Muscle layer of duodenum (tissue), 2 donors: ENCODE measurements around the gene ABCG1.

Experiments
- H3K27ac ChIP-seq: one replicate; pipeline ENCODE4 v1.7.0; 2013; ENCODE audit warnings: mild to moderate bottlenecking, low read length
- H3K27me3 ChIP-seq: one replicate; pipeline ENCODE4 v1.7.0; 2013; ENCODE audit warnings: low read depth, mild to moderate bottlenecking, control low read depth, low read length
- H3K36me3 ChIP-seq, 2 donors: one replicate each; pipeline ENCODE4 v1.7.0; 2013; ENCODE audit warnings: low read length in 2 of 2, control low read depth in 1 of 2, mild to moderate bottlenecking in 1 of 2; ENCODE audit not compliant: insufficient read depth in 2 of 2, control insufficient read depth in 1 of 2
- H3K4me1 ChIP-seq, 2 donors: one replicate each; pipeline ENCODE4 v1.7.0; 2013; ENCODE audit warnings: low read length in 2 of 2, mild to moderate bottlenecking in 2 of 2, control low read depth in 1 of 2, moderate library complexity in 1 of 2; ENCODE audit not compliant: insufficient read depth in 2 of 2, control insufficient read depth in 1 of 2
- H3K4me3 ChIP-seq, 2 donors: one replicate each; pipeline ENCODE4 v1.7.0; 2013; ENCODE audit warnings: low read length in 2 of 2, low read depth in 1 of 2, mild to moderate bottlenecking in 1 of 2
- H3K9me3 ChIP-seq, 2 donors: one replicate each; pipeline ENCODE4 v1.7.0; 2013; ENCODE audit warnings: low read length in 2 of 2, control low read depth in 1 of 2, mild to moderate bottlenecking in 1 of 2; ENCODE audit not compliant: control insufficient read depth in 1 of 2
- donor health status: healthy.

ABCG1 gene

DNA sequence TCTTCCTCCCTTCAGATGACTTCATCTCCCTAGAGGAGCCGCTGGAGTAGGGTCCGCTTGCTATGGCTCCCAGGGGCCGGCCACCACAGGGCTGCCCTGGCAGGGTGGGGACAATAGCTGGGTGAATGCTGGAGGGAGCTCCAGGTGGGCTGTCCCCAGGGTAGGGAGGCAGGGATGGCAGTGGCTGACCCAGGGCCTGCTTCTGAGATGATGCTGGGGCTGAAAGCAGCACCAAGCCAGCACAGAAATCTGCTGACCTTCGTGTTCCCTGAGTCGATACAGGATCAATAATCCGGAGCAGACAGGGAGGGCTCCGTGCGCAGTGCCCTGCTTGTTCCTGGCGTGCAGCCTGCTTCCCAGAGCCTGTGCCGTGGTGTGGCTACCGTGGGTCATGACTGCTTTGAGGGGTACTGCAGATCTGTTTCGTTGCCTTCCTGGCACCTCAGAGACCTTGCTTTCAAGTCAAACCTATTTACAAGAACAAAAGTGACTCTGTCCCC is 62.3 kb downstream of the ABCG1 start:
- H3K27me3 ChIP-seq: no peaks in the 10 kb centered on the region
- no peaks in the 10 kb centered on the region for H3K4me1 ChIP-seq
- H3K27ac ChIP-seq: no peak overlapping the region
- no peak overlapping the region for H3K4me3 ChIP-seq
- peaks cover 0 to 49% of the 10 kb centered on the region in 2 donors for H3K36me3 ChIP-seq
- H3K9me3 ChIP-seq: no peaks in the 10 kb centered on the region

GRCh38 chr21:42282021-42282420 is 63.1 kb downstream of the ABCG1 start:
- Histone ChIP-seq H3K9me3 (no peaks in the 10 kb centered on the region), H3K4me1 (no peaks in the 10 kb centered on the region), H3K27me3 (no peaks in the 10 kb centered on the region), H3K27ac (no peak overlapping the region), H3K4me3 (no peak overlapping the region), H3K36me3 (peaks cover 0 to 54% of the 10 kb centered on the region in 2 donors)

DNA sequence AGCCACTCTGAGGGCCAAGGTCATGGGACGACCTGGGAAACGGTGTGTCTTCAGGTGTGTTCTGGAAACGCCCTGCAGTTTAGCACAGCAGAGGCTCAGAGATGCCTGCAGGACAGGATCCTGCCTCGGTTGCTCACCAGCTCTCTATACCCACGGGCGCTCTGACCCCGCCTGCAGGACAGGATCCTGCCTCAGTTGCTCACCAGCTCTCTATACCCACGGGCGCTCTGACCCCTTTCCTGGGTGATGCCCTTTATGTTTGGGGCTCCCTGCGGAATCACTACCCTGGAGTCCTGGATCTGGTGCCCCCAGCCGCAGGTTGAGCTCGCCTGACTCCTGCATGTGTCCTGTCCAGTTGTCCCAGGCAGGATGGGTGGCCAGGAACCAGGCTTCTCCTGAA is 63.8 kb downstream of the ABCG1 start:
- no peak overlapping the region for H3K27ac ChIP-seq
- H3K4me3 ChIP-seq: no peak overlapping the region
- no peaks in the 10 kb centered on the region for H3K9me3 ChIP-seq
- no peaks in the 10 kb centered on the region for H3K4me1 ChIP-seq
- H3K27me3 ChIP-seq: no peaks in the 10 kb centered on the region
- peaks cover 0 to 59% of the 10 kb centered on the region in 2 donors for H3K36me3 ChIP-seq

DNA sequence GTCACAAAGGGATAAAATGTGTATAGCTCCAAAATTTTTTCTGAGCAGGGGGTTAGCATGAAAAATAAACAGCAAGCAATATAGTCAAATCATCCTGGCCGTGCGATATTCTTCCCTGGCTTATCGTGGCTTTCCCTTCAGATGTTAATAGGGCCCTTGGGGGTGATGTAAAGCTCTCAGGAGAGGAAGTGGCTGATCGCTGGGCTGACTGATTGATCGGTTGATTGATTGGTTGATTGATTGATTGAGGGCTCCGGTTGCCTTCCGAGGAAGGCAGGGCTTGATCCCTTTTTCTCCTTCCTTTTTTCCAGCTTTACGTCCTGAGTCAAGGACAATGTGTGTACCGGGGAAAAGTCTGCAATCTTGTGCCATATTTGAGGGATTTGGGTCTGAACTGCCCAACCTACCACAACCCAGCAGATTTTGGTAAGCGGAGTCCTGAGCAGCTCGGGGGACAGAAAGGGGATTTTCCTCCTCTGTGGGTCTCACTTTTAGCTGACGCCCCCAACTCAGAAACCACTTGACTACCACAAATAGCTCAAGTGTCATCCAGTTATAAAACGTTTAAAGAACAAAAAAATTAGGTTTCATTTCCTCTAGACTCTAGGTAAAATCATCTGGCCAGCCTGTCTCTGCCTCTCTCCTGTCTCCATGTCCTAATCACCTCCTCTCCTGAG is 66.8 kb downstream of the ABCG1 start:
- no peaks in the 10 kb centered on the region for H3K27me3 ChIP-seq
- no peaks in the 10 kb centered on the region for H3K4me1 ChIP-seq
- H3K4me3 ChIP-seq: no peak overlapping the region
- no peak overlapping the region for H3K27ac ChIP-seq
- H3K9me3 ChIP-seq: no peaks in the 10 kb centered on the region
- H3K36me3 ChIP-seq: peaks cover 6 to 70% of the 10 kb centered on the region in 2 donors

GRCh38 chr21:42286416-42286815 is 67.5 kb downstream of the ABCG1 start:
- no peaks in the 10 kb centered on the region for H3K4me1 ChIP-seq
- H3K27ac ChIP-seq: no peak overlapping the region
- no peaks in the 10 kb centered on the region for H3K9me3 ChIP-seq
- peaks cover 6 to 66% of the 10 kb centered on the region in 2 donors for H3K36me3 ChIP-seq
- H3K4me3 ChIP-seq: no peak overlapping the region
- no peaks in the 10 kb centered on the region for H3K27me3 ChIP-seq

DNA sequence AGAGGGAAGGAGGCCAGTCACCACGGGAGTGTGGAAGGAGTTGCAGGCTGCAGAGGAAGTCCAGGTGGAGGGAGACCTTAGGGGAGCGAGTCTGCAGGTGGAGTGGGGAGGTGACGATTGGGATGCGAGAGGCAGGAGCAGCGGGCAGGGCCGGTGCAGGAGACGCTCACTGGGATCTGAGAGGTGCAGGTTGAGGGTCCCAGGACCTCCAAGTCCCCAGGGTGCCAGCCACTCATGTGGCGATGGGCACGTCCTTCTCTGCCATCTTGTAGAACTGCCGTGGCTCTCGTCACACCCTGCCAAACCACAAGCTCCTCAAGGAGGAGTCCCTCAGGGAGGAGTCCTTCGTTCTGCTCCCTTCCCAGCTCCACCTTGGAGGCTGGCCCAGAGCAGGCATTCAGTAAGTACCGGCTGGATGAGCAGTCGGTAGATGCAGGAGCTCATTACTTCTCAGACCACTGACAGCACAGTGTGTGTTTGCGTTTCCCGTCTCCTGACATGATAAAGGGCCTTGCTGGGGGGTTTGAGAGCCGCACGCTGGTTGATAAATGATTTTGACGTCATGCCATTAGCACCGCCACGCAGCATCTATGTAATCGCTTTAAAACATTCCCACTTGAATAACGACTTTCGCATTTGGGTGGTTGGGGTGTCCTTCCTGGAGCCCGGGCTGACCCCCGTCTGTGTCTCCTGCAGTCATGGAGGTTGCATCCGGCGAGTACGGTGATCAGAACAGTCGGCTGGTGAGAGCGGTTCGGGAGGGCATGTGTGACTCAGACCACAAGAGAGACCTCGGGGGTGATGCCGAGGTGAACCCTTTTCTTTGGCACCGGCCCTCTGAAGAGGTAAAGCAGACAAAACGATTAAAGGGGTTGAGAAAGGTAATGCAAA is 68.5 kb downstream of the ABCG1 start:
- H3K4me1 ChIP-seq: no peaks in the 10 kb centered on the region
- H3K36me3 ChIP-seq: peaks cover 6 to 66% of the 10 kb centered on the region in 2 donors
- H3K4me3 ChIP-seq: no peak overlapping the region
- no peak overlapping the region for H3K27ac ChIP-seq
- no peaks in the 10 kb centered on the region for H3K9me3 ChIP-seq
- no peaks in the 10 kb centered on the region for H3K27me3 ChIP-seq

DNA sequence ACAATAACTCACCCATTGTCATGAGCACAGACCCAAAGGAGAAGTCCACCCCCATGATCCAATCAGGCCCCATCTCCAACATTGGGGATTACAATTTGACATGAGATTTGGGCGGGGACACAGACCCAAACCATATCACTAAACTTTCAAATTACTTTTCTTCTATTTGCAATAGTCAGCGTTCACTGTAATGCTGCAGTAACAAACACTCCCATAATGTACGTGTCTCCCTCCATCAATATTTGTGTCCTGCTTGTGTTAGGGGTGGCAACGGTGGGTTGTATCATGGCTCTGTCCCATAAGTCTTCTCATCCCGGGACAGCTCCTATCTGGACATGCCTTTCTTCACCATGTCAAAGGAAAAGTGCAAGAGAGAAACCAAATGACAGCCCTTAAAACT is 70.0 kb downstream of the ABCG1 start:
- no peaks in the 10 kb centered on the region for H3K9me3 ChIP-seq
- no peaks in the 10 kb centered on the region for H3K4me1 ChIP-seq
- no peak overlapping the region for H3K27ac ChIP-seq
- H3K27me3 ChIP-seq: no peaks in the 10 kb centered on the region
- no peak overlapping the region for H3K4me3 ChIP-seq
- peaks cover 11 to 56% of the 10 kb centered on the region in 2 donors for H3K36me3 ChIP-seq

DNA sequence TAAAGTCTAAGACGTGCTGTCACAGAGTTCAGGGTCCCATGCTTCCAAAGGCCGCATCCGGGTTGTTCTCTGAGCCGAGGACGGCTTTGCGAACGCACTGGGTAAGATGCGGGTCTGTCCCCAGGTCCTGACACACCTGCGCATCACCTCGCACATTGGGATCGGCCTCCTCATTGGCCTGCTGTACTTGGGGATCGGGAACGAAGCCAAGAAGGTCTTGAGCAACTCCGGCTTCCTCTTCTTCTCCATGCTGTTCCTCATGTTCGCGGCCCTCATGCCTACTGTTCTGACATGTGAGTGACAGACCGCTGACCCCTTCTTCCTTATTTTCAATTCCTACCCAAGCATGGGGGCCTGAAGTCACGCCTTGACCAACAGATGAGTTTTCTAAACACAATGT is 71.0 kb downstream of the ABCG1 start:
- H3K4me3 ChIP-seq: no peak overlapping the region
- no peaks in the 10 kb centered on the region for H3K9me3 ChIP-seq
- peaks cover 11 to 55% of the 10 kb centered on the region in 2 donors for H3K36me3 ChIP-seq
- no peaks in the 10 kb centered on the region for H3K27me3 ChIP-seq
- H3K4me1 ChIP-seq: no peaks in the 10 kb centered on the region
- H3K27ac ChIP-seq: no peak overlapping the region

- Histone ChIP-seq H3K4me1 (no peaks in the 10 kb centered on the region), H3K27me3 (no peaks in the 10 kb centered on the region), H3K9me3 (no peaks in the 10 kb centered on the region), H3K4me3 (no peak overlapping the region), H3K36me3 (peaks cover 11 to 56% of the 10 kb centered on the region in 2 donors), H3K27ac (no peak overlapping the region)
Observed at GRCh38 chr21:42290505-42290904, 71.6 kb downstream of the ABCG1 start.

GRCh38 chr21:42291003-42291750 is 72.2 kb downstream of the ABCG1 start:
- no peak overlapping the region for H3K4me3 ChIP-seq
- H3K36me3 ChIP-seq: peaks cover 11 to 52% of the 10 kb centered on the region in 2 donors
- H3K27ac ChIP-seq: no peak overlapping the region
- H3K9me3 ChIP-seq: no peaks in the 10 kb centered on the region
- no peaks in the 10 kb centered on the region for H3K4me1 ChIP-seq
- H3K27me3 ChIP-seq: no peaks in the 10 kb centered on the region
